OCI-LY3 (cell line): ENCODE results near the gene HOXD3.
A peak's percentile ranks its signal among the peaks of the same experiment; 100 is the strongest.

ENCODE experiments used
- H2AFZ ChIP-seq: fragments of 200-600, 300-600 bp; shearing (Covaris generic); 2 replicates; pipeline ENCODE4 v1.6.0; 2014; ENCODE audit warnings: antibody characterized with exemption, low read depth, low read length
- H3K27ac ChIP-seq: fragments of 200-600, 300-600 bp; sonication (generic); 2 replicates; pipeline ENCODE4 v1.5.1; 2014; ENCODE audit warnings: mild to moderate bottlenecking, low read length, moderate library complexity, mixed read lengths
- H3K27me3 ChIP-seq: fragments of 200-600, 300-600 bp; sonication (generic); 2 replicates; pipeline ENCODE4 v1.6.1; 2014; ENCODE audit warnings: low read depth, low read length, mixed read lengths
- H3K36me3 ChIP-seq: fragments of 200-600, 300-600 bp; sonication (generic); replicated peaks from 2 replicates; pipeline ENCODE3; 2014; ENCODE audit warnings: low read depth, low read length, mixed read lengths
- H3K4me1 ChIP-seq: fragments of 300-600, 200-600 bp; sonication (generic); 2 replicates; pipeline ENCODE4 v1.6.1; 2014; ENCODE audit warnings: low read length, mixed read lengths
- H3K4me2 ChIP-seq: fragments of 200-600, 300-600 bp; sonication (generic); 2 replicates; pipeline ENCODE4 v1.6.1; 2014; ENCODE audit warnings: low read length, mixed read lengths
- H3K4me3 ChIP-seq: fragments of 300-600, 200-600 bp; sonication (generic); 2 replicates; pipeline ENCODE4 v1.5.1; 2014; ENCODE audit warnings: antibody characterized with exemption, mild to moderate bottlenecking, low read length, moderate library complexity
- H3K79me2 ChIP-seq: fragments of 300-600, 200-600 bp; shearing (Covaris generic); 2 replicates; pipeline ENCODE4 v1.6.1; 2014; ENCODE audit warnings: mild to moderate bottlenecking, low read length, mixed read lengths
- H3K9ac ChIP-seq: fragments of 300-600, 200-600 bp; shearing (Covaris generic); 2 replicates; pipeline ENCODE4 v1.6.0; 2014; ENCODE audit warnings: mild to moderate bottlenecking, low read length, moderate library complexity
- H3K9me3 ChIP-seq: fragments of 200-600, 300-600 bp; shearing (Covaris generic); 2 replicates; pipeline ENCODE4 v1.6.1; 2014; ENCODE audit warnings: low read length, mixed read lengths; ENCODE audit not compliant: insufficient read depth
- H4K20me1 ChIP-seq: fragments of 200-600, 300-600 bp; sonication (generic); 2 replicates; pipeline ENCODE4 v1.6.1; 2016; ENCODE audit warnings: low read length, mixed read lengths; ENCODE audit not compliant: insufficient read depth
- EZH2phosphoT487 ChIP-seq: fragments of 200-600 bp; shearing (Covaris generic); IDR thresholded peaks from 2 replicates; pipeline ENCODE4 v1.6.1; 2018; ENCODE audit warnings: antibody characterized with exemption, mixed run types, low read depth
- TF ChIP-seq, protein P1 (sequence below): fragments of 200-600, 300-600 bp; sonication (generic); IDR thresholded peaks from 2 replicates; pipeline ENCODE4 v1.5.1; 2014; ENCODE audit warnings: antibody characterized with exemption, low read length, low read depth

The HOXD3 gene

DNA sequence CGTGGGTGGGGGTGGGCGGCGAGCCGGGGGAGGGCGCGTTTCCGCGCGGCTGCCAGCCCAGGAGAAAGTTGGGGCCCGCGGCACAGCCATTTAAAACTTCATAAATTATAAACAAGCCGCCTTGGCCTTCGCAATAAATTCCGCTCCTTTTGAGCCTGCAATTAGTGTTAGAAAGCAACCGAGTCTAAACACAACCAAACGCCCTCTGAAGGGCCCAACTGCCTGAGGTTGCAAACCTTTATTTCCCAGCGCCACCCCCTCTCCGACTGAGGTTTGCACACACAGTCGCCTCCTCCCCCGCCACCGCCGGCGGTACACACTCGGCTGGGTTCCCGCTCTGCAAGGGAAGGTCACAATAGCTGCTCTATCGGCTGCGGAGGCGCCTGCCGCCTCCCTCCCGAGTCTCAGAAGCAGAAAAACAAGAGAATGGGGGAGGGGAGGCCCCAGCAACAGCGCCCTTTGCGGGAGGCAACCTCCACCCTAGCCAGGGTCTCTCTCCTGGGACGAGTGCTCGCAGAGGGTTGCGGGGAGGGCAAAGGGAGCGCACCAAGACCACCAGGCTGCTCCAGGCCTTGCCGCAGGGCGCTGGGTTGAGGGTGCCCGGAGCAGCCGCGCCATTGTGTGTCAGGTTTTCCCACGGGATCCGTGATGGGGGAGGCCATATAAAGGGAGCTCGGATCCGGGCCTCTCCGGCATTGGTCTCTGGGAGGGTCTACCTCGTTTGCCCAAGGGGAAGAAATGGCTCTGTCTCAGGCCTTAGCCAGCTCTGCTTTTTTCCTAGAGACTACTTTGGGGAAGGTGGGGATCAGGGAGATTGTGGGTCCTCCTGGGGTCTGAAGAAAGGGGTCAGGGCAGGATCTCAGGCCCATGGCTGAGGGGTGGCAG, 18.0 kb downstream of the HOXD3 start:
- no peaks in the 10 kb centered on the region for H3K36me3 ChIP-seq
- TF ChIP-seq EZH2phosphoT487: no peak
- TF ChIP-seq, protein P1, sequence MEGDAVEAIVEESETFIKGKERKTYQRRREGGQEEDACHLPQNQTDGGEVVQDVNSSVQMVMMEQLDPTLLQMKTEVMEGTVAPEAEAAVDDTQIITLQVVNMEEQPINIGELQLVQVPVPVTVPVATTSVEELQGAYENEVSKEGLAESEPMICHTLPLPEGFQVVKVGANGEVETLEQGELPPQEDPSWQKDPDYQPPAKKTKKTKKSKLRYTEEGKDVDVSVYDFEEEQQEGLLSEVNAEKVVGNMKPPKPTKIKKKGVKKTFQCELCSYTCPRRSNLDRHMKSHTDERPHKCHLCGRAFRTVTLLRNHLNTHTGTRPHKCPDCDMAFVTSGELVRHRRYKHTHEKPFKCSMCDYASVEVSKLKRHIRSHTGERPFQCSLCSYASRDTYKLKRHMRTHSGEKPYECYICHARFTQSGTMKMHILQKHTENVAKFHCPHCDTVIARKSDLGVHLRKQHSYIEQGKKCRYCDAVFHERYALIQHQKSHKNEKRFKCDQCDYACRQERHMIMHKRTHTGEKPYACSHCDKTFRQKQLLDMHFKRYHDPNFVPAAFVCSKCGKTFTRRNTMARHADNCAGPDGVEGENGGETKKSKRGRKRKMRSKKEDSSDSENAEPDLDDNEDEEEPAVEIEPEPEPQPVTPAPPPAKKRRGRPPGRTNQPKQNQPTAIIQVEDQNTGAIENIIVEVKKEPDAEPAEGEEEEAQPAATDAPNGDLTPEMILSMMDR: no peak
- no peaks in the 10 kb centered on the region for H3K79me2 ChIP-seq
- H3K27ac ChIP-seq: no peak overlapping the region
- H3K4me3 ChIP-seq: peak overlapping the region; percentile 55
- no peaks in the 10 kb centered on the region for H3K9me3 ChIP-seq
- no peaks in the 10 kb centered on the region for H3K4me1 ChIP-seq
- no peak overlapping the region for H2AFZ ChIP-seq
- no peak overlapping the region for H3K9ac ChIP-seq
- H3K4me2 ChIP-seq: peak overlapping the region; percentile 60
- no peaks in the 10 kb centered on the region for H3K27me3 ChIP-seq
- H4K20me1 ChIP-seq: no peaks in the 10 kb centered on the region

DNA sequence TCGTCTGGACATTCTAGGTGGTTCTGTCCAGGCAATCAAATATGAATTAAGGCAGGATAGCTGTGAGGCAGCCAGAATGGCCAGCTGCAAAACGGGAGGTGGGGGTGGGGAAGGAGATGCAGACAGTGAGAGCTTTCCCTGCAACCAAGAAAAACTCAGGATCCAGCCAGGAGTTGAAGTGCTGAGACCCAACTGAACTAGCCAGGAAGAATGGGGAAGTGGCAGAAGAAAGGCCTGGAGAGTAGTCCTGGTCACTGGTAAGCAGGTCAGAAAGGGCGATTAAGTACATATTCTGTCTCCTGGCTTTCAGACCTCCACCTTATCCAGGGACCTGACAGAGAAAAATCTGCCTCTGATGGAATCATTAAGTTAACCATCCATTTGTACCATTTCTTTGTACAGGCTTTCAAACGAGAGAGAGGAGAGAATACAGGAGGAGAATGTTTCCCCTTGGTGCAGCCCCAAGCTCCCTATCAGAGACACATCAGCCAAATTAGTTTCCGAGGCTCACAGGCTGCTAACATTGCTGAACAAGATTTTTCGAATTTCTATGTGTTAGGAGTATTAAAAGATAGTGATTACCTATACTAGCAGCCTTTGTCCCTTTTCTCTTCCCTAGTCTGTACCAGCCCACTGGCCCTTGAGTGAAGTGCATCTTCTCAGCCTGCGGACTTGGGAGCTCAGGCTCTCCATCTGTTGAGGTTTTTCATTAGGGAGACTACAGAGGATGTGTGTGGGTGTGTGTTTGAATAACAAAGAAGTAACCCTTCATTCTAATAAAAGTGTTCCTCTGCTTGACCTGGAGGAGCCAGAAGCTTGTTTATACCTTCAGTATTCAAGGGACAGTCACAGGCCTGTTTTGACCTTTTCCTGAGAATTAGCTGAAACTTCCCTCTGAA, 18.9 kb downstream of the HOXD3 start:
- no peak overlapping the region for H2AFZ ChIP-seq
- TF ChIP-seq, protein P1: no peak
- TF ChIP-seq EZH2phosphoT487: no peak

DNA sequence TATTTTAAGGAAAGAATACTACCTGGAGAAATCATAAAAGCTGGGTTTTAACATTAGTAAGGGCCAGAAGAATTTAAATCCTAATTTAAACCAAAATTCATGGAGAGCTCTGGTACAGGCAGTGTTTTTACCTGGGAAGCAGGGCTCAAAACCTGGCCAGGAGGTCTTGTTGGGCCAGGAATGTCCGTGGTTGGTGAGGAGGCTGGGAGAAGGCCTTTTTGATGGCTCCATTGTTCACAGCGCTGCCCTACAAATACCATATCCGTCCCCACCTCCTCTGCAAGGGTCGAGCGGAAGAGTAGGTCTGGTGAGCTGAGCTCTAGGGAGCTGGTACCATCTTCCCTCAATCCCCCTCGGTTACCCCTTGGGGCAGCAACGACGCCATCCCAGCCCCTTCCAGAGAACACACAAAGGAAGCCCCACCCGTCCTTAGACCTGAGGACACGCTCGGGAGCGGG, 20.5 kb downstream of the HOXD3 start:
- H3K4me2 ChIP-seq: no peak overlapping the region
- H3K27ac ChIP-seq: no peak overlapping the region
- no peaks in the 10 kb centered on the region for H3K79me2 ChIP-seq
- no peak overlapping the region for H2AFZ ChIP-seq
- no peaks in the 10 kb centered on the region for H3K9me3 ChIP-seq
- TF ChIP-seq, protein P1: no peak
- TF ChIP-seq EZH2phosphoT487: no peak
- H4K20me1 ChIP-seq: no peaks in the 10 kb centered on the region
- H3K36me3 ChIP-seq: no peaks in the 10 kb centered on the region
- H3K4me1 ChIP-seq: no peaks in the 10 kb centered on the region
- 0 out of 2 replicates have a peak, but pooled peaks cover 3% of the 10 kb centered on the region for H3K27me3 ChIP-seq
- H3K4me3 ChIP-seq: no peak overlapping the region
- no peak overlapping the region for H3K9ac ChIP-seq

More for the DNA sequence above, 18.9 kb downstream of the HOXD3 start:
- no peaks in the 10 kb centered on the region for H4K20me1 ChIP-seq
- H3K79me2 ChIP-seq: no peaks in the 10 kb centered on the region
- H3K27ac ChIP-seq: no peak overlapping the region
- 0 out of 2 replicates have a peak, but pooled peaks cover 3% of the 10 kb centered on the region for H3K27me3 ChIP-seq
- H3K9me3 ChIP-seq: no peaks in the 10 kb centered on the region
- no peak overlapping the region for H3K4me3 ChIP-seq
- no peak overlapping the region for H3K4me2 ChIP-seq
- H3K36me3 ChIP-seq: no peaks in the 10 kb centered on the region
- H3K9ac ChIP-seq: no peak overlapping the region
- H3K4me1 ChIP-seq: no peaks in the 10 kb centered on the region
